SU-DHL-6 (cell line): Measurements from ENCODE around the gene PCNX3.

Source experiments
- EZH2phosphoT487 ChIP-seq: fragments of 200-600 bp; sonication (generic), shearing (Covaris generic); conservative IDR thresholded peaks from 2 replicates; pipeline ENCODE4 v1.6.1; 2018; ENCODE audit warnings: mild to moderate bottlenecking, antibody characterized with exemption, low read length, moderate library complexity, mixed read lengths
- TF ChIP-seq, protein P1 (sequence below): fragments of 200-600 bp; sonication (generic); IDR thresholded peaks from one replicate; pipeline ENCODE4 v1.5.1; 2017; ENCODE audit warnings: antibody characterized with exemption, mild to moderate bottlenecking, low read length, moderate library complexity; ENCODE audit not compliant: insufficient read depth, poor library complexity, severe bottlenecking

DNA sequence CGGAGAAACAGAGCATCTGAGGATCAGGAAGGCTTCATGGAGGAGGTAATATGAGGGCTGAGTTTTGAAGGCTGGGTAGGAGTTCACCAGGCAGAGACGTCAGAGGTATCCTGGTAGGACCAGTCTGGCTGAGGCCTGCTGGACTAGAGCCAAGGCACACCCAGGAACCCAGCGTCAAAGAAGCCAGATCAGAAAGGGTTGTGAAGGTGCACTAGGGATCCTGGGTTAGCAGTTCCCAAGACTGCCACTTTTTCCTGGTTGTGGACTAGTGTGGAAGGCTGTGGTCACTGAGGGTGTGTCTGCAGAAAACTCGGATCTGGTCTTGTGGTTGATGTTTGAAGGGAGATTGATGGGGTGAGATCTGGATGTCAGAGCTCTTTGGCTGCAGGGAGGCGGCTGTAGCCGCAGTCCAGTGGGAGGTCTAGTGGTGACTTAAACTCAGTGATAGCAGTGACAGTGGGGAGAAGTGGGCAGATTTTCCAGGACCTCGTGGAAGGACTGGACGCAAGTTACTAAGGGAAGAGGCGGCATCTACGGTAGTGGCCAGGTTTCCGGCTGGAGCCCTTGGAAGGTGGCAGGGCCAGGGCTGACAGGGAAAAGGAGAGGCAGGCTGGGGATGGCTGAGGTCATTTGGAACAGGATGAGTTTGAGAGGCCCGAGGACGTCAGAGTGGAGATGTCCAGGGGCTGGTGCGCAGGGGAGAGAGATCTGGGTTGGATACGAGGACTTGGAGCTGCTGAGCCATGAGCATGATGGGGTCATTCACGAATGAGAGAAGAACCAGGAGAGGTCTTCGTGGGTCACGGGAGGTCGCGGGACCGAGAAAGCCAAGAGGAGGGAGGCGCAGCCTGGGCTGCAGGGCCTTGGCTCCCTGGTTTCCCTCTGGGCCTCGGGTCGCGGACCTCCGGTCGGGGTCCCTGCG, 36.3 kb downstream of the PCNX3 start:
- TF ChIP-seq, protein P1, sequence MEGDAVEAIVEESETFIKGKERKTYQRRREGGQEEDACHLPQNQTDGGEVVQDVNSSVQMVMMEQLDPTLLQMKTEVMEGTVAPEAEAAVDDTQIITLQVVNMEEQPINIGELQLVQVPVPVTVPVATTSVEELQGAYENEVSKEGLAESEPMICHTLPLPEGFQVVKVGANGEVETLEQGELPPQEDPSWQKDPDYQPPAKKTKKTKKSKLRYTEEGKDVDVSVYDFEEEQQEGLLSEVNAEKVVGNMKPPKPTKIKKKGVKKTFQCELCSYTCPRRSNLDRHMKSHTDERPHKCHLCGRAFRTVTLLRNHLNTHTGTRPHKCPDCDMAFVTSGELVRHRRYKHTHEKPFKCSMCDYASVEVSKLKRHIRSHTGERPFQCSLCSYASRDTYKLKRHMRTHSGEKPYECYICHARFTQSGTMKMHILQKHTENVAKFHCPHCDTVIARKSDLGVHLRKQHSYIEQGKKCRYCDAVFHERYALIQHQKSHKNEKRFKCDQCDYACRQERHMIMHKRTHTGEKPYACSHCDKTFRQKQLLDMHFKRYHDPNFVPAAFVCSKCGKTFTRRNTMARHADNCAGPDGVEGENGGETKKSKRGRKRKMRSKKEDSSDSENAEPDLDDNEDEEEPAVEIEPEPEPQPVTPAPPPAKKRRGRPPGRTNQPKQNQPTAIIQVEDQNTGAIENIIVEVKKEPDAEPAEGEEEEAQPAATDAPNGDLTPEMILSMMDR = no peak
- TF ChIP-seq EZH2phosphoT487 = no peak
